Activated CD4-positive, alpha-beta T cell treated with anti-CD3 and anti-CD28 coated beads, Interleukin-2, amount 50 U/mL, for 48 hours (primary cell): ENCODE data around the gene ACAD11.

Experiments used
- DNase-seq, 2 experiments: peaks; one replicate each; pipeline ENCODE4 v3.0.0-alpha.2; 2020

The ACAD11 gene, protein sequence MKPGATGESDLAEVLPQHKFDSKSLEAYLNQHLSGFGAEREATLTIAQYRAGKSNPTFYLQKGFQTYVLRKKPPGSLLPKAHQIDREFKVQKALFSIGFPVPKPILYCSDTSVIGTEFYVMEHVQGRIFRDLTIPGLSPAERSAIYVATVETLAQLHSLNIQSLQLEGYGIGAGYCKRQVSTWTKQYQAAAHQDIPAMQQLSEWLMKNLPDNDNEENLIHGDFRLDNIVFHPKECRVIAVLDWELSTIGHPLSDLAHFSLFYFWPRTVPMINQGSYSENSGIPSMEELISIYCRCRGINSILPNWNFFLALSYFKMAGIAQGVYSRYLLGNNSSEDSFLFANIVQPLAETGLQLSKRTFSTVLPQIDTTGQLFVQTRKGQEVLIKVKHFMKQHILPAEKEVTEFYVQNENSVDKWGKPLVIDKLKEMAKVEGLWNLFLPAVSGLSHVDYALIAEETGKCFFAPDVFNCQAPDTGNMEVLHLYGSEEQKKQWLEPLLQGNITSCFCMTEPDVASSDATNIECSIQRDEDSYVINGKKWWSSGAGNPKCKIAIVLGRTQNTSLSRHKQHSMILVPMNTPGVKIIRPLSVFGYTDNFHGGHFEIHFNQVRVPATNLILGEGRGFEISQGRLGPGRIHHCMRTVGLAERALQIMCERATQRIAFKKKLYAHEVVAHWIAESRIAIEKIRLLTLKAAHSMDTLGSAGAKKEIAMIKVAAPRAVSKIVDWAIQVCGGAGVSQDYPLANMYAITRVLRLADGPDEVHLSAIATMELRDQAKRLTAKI

DNA sequence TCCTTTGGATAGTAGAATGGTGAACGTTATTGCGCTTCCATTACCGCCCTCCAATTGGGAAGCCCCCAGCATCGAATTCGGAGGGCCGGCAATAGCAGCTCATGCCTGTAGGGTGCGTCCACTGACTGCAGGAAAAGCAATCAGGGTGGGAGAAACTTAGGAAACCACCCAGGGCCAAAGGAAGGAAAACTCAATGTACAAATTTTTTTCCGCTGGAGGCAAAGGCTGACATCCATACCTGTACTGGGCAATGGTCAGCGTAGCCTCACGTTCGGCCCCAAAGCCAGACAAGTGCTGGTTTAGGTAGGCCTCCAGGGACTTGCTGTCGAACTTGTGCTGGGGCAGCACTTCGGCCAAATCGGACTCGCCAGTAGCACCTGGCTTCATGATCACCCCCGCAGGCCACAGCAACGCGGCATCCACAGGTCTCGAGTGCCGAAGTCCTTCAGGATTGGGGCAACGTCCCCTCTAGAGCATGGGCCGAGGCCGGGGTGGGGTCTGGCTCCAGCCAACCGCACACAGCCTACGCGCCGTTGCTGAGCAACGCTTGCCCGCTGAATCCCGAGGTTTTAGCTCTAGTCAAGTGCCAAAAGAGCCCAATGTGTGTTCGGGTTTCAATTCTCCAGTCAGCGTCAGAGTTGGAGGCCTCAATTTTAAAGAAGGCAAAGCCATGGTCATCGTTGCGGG, at the start of gene ACAD11:
TSS of gene ACAD11 (minus strand) at position 445 of the 687 bp plus-strand sequence. CDS start at position 387, 58 bp downstream.
- peak; percentile 41 to 61 for DNase-seq

DNA sequence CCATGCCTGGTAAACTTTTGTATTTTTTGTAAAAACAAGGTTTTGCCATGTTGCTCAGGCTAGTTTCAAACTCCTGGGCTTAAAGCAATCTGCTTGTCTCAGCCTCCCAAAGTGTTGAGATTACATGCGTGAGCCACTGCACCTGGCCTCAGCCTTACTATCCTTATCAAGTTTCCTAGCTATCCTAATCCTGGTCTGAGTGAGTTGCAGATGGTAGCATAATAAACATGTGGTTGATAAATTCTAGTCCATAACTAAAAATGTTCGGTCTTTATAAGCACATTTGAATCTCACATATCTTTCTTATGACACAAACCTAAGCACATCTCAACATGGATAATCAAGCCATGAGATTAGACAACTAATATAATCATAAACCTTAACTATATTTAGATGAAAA, 44.1 kb upstream of the ACAD11 start:
- no peak for DNase-seq

DNA sequence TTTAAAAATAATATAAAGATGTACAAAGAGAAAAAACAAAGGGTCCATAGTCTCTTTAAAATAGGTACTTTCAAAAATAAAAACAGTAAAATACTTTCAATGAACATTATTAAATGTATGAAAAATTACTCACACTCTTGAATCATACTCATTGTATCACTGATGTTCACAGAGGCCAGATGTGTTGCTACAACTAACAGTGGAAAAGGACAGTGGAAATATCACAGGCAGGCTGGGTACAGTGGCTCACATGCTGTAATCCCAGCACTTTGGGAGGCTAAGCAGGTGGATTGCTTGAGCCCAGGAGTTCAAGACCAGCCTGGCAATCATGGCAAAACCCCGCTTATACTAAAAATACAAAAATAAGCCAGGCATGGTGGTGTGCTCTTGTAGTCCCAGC, 35.8 kb upstream of the ACAD11 start:
- no peak for DNase-seq

DNA sequence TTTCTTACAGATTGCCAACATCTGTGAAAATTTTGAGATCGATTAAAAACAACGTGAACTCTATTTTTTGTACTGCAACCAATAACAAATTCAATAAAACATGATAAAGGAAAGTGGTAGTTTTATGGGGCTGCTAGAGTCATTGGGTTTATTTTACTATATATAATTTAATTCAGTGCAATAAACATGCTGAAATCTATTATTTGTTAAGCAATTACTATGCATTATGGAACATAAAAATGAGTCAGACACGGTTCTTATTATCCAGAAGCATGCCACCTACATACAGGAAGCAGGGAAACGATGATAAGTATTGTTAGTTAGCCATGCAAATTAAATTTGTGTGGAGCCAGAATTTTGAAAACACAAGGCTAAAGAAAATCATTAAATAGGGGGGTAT, 35.4 kb upstream of the ACAD11 start:
- no peak for DNase-seq

DNA sequence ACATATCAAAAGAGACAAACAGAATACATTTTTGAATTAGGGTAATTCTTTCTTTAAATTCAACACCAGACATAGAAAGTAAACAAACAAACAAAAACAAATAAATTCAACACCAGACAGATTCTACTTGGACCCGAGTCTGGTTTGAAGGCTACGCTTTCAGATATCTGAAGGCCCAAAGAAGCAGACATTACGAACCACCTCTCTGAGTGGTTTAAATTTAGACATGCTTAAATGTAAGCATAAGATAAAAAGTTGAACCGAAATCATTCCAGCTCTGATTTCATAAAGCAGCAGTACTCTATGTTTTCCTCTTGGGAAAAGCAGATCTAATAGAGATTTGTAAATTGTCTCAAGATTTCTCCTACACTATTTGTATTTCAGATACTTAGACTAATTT, 30.4 kb upstream of the ACAD11 start:
- no peak for DNase-seq

DNA sequence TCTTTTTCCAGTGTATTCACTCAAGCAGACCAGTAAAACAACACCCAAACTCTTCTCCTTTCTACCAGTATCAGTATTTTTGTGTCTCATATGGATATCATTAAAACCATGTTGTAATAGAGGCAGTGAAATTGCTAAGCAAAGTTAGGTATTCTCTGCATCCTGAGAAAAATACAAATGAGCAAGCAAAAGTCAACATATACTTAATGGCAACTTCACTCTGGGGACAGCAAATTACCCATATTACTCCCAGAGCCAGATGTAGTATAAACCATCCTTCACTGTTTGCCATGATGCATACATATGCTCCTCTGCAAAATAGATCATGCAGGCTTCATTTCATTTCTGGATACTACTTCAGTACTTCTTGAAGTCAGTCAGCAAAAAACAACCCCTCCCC, 22.6 kb upstream of the ACAD11 start:
- no peak for DNase-seq

DNA sequence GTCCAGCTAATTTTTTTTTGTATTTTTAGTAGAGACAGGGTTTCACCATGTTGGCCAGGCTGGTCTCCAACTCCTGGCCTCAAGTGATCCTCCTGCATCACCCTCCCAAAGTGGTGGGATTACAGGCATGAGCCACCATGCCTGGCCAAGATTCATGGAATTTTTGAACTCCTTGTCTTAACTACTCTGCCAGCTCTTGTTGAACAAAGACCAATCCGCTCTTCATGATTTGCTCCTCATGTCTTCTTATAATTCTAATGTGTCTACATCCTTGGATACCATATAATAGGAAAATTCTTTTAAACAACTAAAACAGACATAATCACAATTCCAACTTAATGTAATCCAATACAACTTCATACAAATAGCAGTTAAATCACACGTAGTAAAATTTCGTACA, 21.8 kb upstream of the ACAD11 start:
- DNase-seq: no peak

DNA sequence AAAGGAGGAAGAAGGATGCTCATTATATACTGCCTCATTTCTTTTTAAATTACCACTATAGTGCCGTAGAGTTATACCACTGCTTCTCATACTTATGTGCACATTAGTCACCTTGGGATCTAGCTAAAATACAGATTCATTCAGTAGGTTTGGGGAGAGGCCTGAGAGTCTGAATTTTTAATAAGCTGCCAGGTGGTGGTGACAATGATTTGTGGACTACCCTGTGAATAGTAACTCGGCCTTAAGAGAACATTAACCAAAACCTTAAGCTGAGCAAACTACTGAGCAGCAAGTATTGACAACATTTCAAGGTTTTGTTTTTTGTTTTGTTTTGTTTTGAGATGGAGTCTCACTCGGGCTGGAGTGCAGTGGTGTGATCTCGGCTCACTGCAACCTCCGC, 20.3 kb upstream of the ACAD11 start:
- no peak for DNase-seq

DNA sequence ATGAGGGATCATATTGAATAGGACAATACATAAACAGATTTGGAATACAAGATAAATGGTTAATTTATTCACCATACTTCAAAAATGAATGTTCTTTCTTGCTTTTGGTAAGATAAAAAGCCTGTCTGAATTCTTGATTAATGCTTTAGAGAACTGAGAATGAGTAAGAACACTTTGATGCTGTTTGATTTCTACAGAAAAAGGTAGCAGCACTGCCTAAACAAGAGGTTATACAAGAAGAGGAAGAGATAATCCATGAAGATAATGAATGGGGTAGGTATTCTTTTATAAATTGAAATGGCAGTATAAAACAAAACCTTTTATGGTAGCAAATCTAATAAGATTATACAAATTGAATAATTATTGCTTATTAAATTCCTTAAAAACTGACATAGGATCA, 15.8 kb upstream of the ACAD11 start:
- DNase-seq: no peak

DNA sequence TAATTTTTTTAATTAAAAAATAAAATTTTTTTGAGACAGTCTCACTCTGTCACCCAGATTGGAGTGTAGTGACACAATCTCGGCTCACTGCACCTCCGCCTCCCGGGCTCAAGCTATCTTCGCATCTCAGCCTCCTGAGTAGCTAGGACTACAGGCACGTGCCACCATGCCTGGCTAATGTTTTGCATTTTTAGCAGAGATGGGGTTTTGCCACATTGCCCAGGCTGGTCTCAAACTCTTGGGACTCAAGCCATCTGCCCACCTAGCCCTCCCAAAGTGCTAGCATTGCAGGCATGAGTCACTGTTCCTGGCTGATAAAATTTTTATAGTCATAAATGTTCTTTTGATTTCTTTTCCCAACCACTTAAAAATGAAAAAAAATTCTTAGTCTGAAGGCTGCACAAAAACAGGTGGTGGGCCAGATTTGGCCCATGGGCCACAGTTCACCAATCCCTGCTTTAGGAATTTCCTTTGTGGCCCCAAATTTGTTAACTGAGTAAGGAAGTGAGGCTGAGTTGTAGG, 9.7 kb upstream of the ACAD11 start:
- DNase-seq: no peak

DNA sequence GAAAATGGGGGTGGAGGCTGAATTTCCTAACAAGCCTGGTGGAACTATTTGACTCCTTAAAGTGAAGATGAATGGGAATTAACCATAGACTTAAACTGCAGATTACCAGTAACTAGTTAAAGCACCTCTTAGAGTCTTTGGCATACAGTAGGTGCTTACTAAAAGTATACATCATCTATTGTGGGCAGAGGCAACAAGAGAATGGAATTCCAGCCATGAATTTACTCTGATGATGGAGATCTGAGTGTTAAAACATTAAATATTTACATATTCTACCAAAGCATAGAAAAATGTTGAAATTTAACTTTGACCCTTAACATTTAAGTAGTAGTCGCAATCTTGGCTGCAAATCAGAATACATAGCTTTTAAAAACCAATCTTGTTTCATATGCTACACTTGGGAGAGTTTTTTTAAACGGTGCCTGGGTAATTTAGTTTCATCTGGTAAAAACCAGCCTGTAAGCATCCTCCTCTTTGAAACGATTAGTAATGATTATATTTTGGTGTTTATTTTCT, 5.7 kb upstream of the ACAD11 start:
- DNase-seq: no peak

DNA sequence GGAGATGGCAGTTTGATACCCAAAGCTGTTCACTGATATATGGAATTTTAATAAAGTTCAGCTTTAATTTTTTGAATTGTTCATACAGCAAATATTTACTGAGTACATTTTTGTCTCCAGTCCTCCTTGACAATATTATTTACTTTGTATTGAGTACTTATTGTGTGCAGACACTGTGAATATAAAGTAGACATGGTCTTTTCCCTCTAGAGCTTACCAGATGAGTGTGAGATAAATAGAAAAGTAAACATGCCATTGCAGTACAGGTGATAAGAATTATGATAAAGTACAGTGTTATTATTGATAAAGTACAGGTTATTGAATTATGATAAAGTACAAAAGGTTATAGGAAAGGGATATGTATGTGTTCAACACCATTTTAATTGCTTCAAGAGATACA, 2.6 kb upstream of the ACAD11 start:
- DNase-seq: no peak

DNA sequence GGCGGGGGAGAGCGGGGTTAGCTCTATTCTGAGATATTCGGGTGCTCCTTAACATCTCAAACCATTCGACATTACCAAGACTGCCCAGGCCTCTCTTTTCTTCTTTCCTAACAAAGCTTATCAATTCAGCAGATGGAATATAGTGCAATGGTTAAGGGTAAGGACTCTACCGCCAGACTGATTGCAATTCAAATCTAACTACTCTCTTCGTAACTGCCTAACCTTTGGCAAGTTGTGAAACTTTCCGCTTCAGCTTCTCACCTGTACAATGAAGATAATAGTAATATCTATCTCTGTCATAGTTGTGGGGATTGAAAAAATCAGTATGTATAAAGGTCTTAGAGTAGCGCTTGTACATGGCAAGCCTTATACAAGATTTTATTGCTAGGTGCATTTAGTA, 1.5 kb upstream of the ACAD11 start:
- DNase-seq: no peak

DNA sequence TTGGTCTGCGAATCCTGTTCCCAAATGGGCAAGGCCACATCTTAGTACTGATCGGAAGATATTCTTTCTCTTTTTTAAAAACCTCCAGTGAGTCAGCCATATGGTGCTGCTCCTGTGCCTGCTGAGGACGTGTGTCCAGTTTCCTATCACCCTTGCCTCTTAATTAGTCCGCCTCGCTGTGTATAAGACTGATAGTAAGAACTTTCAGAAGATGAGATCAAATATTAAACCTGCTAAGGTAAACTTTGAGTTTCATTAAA, 1.1 kb upstream of the ACAD11 start:
- no peak for DNase-seq

DNA sequence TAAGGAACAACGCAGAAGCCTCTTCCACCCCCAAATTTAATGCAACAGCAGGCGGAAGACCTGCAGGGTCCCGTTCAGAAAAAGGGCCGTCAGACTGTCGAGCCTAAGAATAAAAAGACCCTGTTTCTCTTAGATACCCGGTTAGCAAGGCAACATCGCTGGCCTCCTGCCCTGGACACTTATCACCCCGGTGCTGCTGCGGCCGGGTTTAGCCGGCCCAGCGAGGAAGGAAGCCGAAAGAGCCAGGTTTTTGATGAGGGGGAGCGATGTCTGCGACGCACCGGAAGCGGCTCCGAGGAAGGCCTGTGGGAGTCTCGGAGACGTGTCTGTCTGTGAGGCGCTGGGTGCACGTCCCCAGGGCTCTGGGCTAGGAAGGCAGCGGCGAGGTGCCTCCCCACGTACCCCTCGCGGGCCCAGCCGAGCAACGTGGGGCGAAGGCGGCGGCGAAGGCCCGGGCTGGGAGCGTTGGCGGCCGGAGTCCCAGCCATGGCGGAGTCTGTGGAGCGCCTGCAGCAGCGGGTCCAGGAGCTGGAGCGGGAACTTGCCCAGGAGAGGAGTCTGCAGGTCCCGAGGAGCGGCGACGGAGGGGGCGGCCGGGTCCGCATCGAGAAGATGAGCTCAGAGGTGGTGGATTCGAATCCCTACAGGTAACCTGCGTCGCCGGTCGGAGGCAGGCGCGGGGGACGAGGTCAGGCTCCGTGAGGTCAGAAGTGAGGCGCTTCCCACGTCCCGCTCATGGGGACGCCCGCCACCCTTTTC, 622 bp upstream of the ACAD11 start, which contains the start of gene UBA5:
TSS of gene UBA5 (plus strand) at position 278 of the 759 bp plus-strand sequence. CDS start at position 487, 209 bp downstream.
- peak; percentile 73 to 78 for DNase-seq

DNA sequence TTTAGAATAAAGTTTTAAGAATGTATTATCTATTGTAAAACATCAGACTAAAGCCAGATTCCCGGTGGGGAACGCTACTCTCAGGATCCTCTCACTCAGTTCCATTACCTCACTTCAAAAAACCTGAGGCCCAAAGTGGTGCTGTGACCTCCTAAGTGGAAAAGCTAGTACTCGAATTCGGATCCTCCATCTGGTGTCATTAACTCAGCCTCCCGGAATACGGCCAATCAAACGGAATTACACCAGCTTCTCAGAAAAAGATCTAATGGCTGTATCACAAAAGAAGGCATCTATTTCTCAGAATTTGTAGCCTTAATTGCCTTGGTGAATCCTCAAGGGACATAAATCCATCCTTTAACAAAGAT, 627 bp downstream of the ACAD11 start:
- DNase-seq: no peak

DNA sequence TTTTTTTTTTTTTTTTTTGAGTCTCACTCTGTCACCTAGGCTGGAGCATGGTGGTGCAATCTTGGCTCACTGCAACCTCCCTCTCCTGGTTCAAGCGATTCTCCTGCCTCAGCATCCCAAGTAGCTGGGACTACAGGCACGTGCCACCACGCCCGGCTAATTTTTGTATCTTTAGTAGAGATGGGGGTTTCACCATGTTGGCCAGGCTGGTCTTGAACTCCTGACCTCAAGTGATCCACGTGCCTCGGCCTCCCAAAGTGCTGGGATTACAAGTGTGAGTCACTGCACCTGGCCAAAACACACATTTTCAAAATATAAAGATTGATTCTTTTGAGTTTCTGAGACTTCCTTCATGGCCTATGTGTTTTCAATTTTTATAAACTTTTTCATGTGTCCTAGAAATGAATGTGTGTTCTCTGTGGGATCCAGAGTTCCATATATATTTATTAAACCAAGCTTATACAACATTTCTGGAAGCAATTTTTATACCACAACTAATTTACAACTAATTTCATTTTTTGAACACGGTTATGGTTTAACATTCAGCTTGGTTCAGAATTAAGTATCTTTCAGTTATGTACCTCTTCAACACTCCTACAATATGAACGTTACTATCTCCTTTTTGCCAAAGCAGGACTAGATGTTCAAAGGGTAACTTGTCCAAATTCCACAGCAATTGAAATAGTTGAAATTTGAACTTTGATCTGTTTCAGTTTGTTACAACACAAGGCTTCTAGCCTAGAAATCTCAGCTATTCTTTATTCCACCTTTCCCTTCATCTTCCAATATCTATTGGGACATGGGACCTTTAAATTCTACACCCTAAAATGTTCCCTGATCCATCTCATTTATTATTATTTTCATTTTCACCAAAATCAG, 1.5 kb downstream of the ACAD11 start:
- DNase-seq: no peak

DNA sequence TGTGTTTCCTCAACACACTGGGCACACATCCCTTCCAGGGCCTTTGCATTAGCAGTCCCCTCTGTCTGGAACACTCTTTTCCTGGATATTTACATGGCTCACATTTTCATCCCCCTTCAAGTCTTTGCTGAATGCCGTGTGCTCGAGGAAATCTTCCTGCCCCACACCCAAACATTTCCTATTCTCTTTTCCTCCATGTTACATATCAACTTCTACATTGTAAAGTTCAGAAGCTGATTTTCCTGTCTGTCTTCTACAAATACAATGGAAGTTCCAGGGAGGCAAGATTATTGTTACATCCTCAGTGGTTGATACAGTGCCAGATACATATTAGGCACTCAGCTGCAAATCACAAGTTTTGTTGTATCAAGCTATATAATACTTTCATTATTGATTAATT, 4.1 kb downstream of the ACAD11 start:
- DNase-seq: no peak

DNA sequence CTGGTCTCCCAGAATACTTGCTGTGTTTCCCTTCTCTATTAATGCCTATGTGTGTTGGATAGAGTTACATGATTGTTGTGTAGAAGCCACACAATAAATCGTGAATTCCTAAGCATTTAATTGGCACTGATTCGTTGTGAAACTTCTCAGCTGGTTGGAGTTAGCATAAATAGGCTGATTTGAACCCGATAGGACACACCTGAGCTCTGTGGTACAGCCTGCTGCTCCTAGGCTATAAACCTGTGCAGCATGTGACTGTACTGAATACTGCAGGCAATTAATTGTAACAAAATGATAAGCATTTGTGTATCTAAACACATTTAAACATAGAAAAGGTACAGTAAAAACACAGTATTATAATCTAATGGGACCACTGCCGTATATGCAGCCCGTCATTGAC, 4.9 kb downstream of the ACAD11 start:
- no peak for DNase-seq

DNA sequence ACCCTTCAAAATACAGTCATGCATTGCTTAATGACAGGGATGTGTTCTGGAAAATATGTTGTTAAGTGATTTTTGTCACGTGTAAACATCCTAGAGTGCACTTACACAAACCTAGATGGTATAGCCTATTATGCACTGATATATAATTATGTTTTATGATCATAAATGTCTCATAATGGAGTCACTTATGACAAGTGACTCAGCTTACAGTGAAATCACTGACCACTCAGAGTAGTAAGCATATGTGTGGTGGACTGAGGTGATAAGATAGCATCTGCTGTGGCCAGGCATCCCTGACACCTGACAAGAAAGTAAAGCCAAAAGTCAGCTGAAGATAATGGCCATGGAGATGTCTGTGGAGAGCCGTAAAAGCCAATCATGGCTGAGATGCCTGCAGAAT, 5.4 kb downstream of the ACAD11 start:
- DNase-seq: no peak

DNA sequence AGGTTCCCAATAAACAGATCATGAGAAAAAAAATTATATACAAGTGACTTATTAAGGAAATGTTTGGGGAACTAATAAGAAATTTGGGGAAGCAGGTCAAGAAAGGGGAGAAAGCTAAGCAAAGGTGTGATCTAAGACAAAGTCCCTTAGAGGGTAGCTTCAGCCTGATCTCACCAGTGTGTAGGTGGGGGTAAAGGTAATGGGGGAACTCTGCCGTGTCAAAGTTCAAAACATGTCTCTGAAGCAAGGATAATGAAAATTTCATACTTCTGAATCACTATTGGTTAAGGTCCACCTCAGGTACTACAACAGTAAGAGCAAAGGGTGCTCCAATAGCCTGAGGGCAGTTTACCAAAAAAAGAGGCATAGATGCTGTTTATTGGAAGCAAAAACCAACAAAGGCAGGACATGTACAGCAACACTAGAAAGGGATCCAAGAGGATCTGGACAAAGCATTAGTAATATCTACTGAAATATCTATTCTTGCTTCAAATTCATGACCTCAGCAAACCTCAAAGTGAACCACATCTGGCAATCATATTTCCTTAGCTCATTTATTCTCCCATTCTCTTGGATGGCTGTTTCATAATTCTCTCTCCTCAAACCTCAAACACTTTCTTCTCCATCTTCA, 6.9 kb downstream of the ACAD11 start:
- DNase-seq: no peak
